ENCODE data around the gene DPP3. TPM values are rescaled to one million over a fixed set of nuclear protein-coding genes. Genes with fewer than 3 reads are reported as not detected.

Gene DPP3
- polyA plus RNA-seq, 1 of the 3 experiments (the other 2 are of a cell fraction): 70.6 TPM

GRCh38 chr11:66457826-66458225 lies 22.4 kb upstream of the DPP3 start (continued):
- TF ChIP-seq, protein P1, sequence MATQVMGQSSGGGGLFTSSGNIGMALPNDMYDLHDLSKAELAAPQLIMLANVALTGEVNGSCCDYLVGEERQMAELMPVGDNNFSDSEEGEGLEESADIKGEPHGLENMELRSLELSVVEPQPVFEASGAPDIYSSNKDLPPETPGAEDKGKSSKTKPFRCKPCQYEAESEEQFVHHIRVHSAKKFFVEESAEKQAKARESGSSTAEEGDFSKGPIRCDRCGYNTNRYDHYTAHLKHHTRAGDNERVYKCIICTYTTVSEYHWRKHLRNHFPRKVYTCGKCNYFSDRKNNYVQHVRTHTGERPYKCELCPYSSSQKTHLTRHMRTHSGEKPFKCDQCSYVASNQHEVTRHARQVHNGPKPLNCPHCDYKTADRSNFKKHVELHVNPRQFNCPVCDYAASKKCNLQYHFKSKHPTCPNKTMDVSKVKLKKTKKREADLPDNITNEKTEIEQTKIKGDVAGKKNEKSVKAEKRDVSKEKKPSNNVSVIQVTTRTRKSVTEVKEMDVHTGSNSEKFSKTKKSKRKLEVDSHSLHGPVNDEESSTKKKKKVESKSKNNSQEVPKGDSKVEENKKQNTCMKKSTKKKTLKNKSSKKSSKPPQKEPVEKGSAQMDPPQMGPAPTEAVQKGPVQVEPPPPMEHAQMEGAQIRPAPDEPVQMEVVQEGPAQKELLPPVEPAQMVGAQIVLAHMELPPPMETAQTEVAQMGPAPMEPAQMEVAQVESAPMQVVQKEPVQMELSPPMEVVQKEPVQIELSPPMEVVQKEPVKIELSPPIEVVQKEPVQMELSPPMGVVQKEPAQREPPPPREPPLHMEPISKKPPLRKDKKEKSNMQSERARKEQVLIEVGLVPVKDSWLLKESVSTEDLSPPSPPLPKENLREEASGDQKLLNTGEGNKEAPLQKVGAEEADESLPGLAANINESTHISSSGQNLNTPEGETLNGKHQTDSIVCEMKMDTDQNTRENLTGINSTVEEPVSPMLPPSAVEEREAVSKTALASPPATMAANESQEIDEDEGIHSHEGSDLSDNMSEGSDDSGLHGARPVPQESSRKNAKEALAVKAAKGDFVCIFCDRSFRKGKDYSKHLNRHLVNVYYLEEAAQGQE (IDR thresholded peaks at IDR 0.05; ENCODE audit: low read depth, low read length): no peak

DNA sequence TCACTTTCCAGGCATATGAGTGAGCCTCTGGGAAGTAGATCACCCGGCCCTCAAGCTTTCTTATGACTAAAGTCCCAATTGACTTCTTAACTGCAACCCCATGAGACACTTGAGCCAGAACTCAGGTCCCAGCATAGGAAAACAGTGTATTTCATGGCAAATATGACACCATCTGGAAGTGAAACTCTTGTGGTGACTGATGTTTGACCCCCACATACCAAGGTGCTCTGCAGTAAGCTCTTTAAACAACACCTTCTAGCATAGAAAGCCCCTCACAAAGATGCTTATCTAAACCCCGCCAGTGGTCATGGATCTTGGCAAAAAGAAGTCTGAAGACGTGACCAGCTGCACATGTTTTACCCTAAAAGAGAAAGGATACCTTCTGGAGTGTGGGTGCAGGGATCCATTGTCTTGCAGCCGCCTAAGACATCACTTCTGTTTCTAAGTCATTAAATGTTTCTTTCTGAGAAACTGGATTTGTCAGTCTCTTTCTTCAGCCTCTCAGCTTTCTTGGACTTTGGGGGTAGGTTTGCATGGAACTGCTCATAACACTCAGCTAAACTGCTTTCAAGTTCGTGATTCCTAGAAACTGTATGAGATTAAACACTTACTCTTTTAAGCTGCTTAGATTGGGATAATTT lies 21.0 kb upstream of the DPP3 start:
- no peaks in the 10 kb centered on the region for H3K79me2 ChIP-seq (ENCODE audit: insufficient read depth)
- no peak overlapping the region for H3K4me3 ChIP-seq (ENCODE audit: low read depth in 2 of 2, low read length in 1 of 2)
- WGBS (ENCODE audit: low lambda C conversion rate): 32% methylated on average over 5 of the region's 5 CpGs
- no peak for DNase-seq
- no peak overlapping the region for H3K9ac ChIP-seq
- H4K20me1 ChIP-seq (ENCODE audit: insufficient read depth): no peaks in the 10 kb centered on the region
- H3K27ac ChIP-seq (ENCODE audit: low read depth in 2 of 2, low read length in 1 of 2): no peak overlapping the region
- H3K9me2 ChIP-seq: no peaks in the 10 kb centered on the region
- H3K9me3 ChIP-seq: no peaks in the 10 kb centered on the region
- H3K4me1 ChIP-seq (ENCODE audit: control insufficient read depth in 1 of 2, insufficient read depth in 2 of 2, low read depth in 1 of 2, low read length in 1 of 2): no peaks in the 10 kb centered on the region
- H2AFZ ChIP-seq (ENCODE audit: low read depth): no peak overlapping the region
- CTCF ChIA-PET: interaction anchor here (0.8 to 1.6 kb wide), 3 partner anchors 21 to 73 kb away, joined by 3 to 7 read pairs (median 3); partner anchors contain the start of gene MRPL11
- H3K27me3 ChIP-seq (ENCODE audit: insufficient read depth): no peaks in the 10 kb centered on the region
- TF ChIP-seq EP300 (IDR thresholded peaks at IDR 0.05; ENCODE audit: borderline replicate concordance in 1 of 2, low read depth in 1 of 2, low read length in 1 of 2): no peak
- no peak overlapping the region for H3K4me2 ChIP-seq
- POLR2A ChIA-PET: no interaction called here
- no peaks in the 10 kb centered on the region for H3F3A ChIP-seq (replicated peaks; ENCODE audit: insufficient read depth)
- H3K36me3 ChIP-seq (replicated peaks in 1 of 2; ENCODE audit: control insufficient read depth in 1 of 2, insufficient read depth in 2 of 2, low read length in 1 of 2): no peaks in the 10 kb centered on the region

DNA sequence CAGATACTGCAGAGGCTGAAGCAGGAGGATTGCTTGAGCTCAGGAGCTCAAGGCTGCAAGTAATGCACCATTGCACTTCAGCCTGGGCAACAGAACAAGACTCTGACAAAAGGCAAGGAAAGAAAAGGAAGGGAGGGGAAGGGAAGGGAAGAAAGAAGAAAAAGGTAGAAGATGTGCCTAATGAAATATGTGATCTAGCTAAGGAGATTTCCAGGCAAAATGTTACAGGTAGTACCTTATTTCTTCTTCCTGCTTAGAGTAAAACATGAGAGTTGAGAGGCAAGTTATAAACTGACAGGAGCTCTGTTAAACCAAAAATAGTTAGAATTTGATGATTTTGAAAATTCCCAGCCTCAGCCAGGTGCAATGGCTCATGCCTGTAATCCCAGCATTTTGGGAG lies 18.2 kb upstream of the DPP3 start:
- Histone ChIP-seq H3K79me2 (ENCODE audit: insufficient read depth) (no peaks in the 10 kb centered on the region), H3K4me1 (ENCODE audit: control insufficient read depth in 1 of 2, insufficient read depth in 2 of 2, low read depth in 1 of 2, low read length in 1 of 2) (peaks cover 0 to 8% of the 10 kb centered on the region in 2 experiments; a peak in 1 of 4 replicates), H3K36me3 (replicated peaks in 1 of 2; ENCODE audit: control insufficient read depth in 1 of 2, insufficient read depth in 2 of 2, low read length in 1 of 2) (no peaks in the 10 kb centered on the region), H3K4me3 (ENCODE audit: low read depth in 2 of 2, low read length in 1 of 2) (no peak overlapping the region), H3K4me2 (no peak overlapping the region), H3K9me2 (no peaks in the 10 kb centered on the region), H3K27me3 (ENCODE audit: insufficient read depth) (no peaks in the 10 kb centered on the region), H4K20me1 (ENCODE audit: insufficient read depth) (no peaks in the 10 kb centered on the region), H3K9ac (no peak overlapping the region), H3K27ac (ENCODE audit: low read depth in 2 of 2, low read length in 1 of 2) (no peak overlapping the region), H2AFZ (ENCODE audit: low read depth) (no peak overlapping the region), H3K9me3 (no peaks in the 10 kb centered on the region), H3F3A (replicated peaks; ENCODE audit: insufficient read depth) (no peaks in the 10 kb centered on the region)
- ChIA-PET CTCF (interaction anchor here (0.7 to 2.2 kb wide), 4 partner anchors 17 to 76 kb away, joined by 3 to 7 read pairs (median 3); no protein-coding TSS in a partner anchor), POLR2A (no interaction called here)
- no peak for TF ChIP-seq ZBTB33 (IDR thresholded peaks at IDR 0.05; ENCODE audit: borderline replicate concordance, low read depth)
- no peak for TF ChIP-seq RAD21 (IDR thresholded peaks at IDR 0.05; ENCODE audit: low read length)
- TF ChIP-seq TAF1 (IDR thresholded peaks at IDR 0.05; ENCODE audit: borderline replicate concordance, low read depth, low read length): no peak
- no peak for TF ChIP-seq RCOR1 (IDR thresholded peaks at IDR 0.05; ENCODE audit: low read length)
- TF ChIP-seq EP300 (IDR thresholded peaks at IDR 0.05; ENCODE audit: borderline replicate concordance in 1 of 2, low read depth in 1 of 2, low read length in 1 of 2): no peak
- no peak for TF ChIP-seq FOSL2 (IDR thresholded peaks at IDR 0.05; ENCODE audit: borderline replicate concordance, low read depth)
- TF ChIP-seq RFX5 (IDR thresholded peaks at IDR 0.05; ENCODE audit: low read length): no peak
- TF ChIP-seq TEAD4 (IDR thresholded peaks at IDR 0.05; ENCODE audit: borderline replicate concordance, insufficient read depth): no peak
- TF ChIP-seq CHD2 (IDR thresholded peaks at IDR 0.05; ENCODE audit: low read length, partially characterized antibody): no peak
- no peak for TF ChIP-seq MEF2A (IDR thresholded peaks at IDR 0.05; ENCODE audit: borderline replicate concordance, low read depth)
- TF ChIP-seq EZH2phosphoT487 (IDR thresholded peaks at IDR 0.05; ENCODE audit: borderline replicate concordance, low read depth): no peak
- TF ChIP-seq SMC3 (IDR thresholded peaks at IDR 0.05; ENCODE audit: low read depth, low read length): no peak
- TF ChIP-seq GABPA (IDR thresholded peaks at IDR 0.05; ENCODE audit: low read depth): no peak
- no peak for TF ChIP-seq FOXJ3 (CRISPR knock-in tag; IDR thresholded peaks at IDR 0.05)
- no peak for TF ChIP-seq MXI1 (IDR thresholded peaks at IDR 0.05; ENCODE audit: low read depth, low read length)
- TF ChIP-seq, protein P2, sequence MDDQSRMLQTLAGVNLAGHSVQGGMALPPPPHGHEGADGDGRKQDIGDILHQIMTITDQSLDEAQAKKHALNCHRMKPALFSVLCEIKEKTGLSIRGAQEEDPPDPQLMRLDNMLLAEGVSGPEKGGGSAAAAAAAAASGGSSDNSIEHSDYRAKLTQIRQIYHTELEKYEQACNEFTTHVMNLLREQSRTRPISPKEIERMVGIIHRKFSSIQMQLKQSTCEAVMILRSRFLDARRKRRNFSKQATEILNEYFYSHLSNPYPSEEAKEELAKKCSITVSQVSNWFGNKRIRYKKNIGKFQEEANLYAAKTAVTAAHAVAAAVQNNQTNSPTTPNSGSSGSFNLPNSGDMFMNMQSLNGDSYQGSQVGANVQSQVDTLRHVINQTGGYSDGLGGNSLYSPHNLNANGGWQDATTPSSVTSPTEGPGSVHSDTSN (IDR thresholded peaks at IDR 0.05): no peak
- no peak for DNase-seq
